Hematopoietic multipotent progenitor cell treated with erythropoietin and hydrocortisone succinate and interleukin-3 and kit ligand, for 17 days (in vitro differentiated cells): Measurements from ENCODE around the gene GSTT4.
"Not testable (repeated sequence)": the region's sequence is repeated elsewhere in the genome, so short reads cannot be mapped to it uniquely, and the experiment has no call there.

Source experiments
- DNase-seq: peaks from one replicate; pipeline ENCODE4 v3.0.0-alpha.2; 2015; ENCODE audit warnings: low spot score

The GSTT4 gene

DNA sequence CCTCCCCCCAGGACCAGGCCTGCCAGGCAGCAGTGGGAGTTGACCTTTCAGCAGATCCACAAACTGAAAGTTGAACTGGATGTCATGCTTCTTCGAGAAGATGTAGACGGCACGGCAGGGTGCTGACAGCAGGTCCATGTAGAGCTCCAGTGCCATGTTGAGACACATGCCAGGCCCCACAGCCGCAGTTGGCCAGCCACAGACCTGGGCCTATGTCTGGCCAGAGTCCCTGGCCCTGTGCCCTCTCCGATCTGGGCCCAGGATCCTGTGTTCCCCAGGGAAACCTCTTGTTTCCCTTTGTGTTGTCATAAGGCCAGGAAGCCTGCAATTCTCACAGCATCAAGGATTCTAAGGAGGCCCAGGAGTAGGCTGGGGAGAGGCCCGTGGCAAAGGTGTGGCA is at the start of gene GSTT4:
GSTT4 (minus strand) TSS at position 253 of the 400 bp plus-strand sequence; CDS start at position 156, 97 bp downstream.
- DNase-seq, result peak; percentile 2

DNA sequence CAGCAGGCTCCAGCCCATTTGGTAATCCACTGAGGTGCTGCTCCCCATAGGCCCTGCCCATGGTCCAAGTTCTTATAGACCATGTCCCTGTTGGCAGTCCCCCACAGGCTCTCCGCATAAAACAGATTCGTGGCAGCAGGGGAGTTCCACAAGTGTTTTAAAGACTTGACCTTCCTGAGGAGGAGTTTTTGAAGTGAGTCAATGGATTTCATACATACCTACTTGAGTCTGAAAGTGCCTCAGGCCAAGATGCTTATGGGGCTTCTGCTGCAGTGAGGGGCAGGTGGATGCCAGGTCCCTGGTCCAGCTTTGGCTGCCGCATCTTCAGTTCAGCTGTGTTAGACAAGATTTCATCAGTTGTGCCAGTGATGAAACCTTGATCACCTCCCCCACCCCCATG is 49.1 kb upstream of the GSTT4 start:
- DNase-seq, result no peak

DNA sequence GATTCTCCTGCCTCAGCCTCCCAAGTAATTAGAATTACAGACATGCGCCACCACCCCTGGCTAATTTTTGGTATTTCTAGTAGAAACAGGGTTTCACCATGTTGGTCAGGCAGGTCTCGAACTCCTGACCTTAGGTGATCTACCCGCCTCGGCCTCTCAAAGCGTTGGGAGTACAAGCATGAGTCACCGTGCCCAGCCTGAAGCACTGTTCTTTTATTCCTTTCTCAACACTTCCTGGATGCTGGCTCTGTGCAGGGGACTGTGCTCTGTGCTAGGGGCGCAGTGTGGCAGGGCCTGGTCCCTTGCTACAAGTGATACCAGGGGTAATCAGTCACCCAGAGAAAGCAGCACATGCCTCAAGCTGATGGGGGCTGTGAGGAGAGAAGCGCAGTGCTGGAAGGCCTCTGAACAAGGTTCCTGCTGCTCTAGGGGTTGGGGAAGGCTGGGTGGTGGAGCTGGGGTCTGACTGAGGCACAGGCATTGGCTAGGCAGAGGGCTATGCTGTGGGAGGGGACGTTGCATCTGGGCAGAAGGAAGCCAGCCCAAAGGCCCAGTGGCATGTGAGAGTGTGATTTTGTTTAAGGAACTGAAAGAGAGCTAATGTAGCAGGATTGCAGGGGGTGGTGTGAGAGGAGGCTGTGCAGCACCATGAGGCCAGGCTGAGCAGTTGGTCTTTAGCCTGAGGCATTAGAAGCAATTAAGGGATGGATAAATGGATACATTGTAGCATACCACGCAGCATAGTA is 48.4 kb upstream of the GSTT4 start:
- no peak for DNase-seq

DNA sequence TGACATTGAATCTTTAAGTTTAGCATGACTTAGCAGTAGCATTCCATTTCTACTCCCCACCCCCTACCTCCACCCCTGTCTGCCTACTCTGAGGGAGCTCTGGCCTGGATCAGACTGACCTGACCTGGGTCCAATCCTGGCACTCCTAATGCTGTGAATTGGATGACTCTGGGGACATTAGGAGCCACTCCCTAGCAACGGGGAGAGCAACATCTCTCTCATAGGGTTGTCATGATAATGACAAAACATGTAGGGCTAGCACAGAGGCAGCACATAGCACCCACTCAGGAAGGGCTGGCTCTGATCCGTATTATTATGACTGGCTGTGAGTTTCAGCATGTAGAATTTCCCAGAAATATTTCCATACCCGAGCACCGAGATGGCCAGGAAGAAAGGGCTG is 46.3 kb upstream of the GSTT4 start:
- DNase-seq, result no peak

DNA sequence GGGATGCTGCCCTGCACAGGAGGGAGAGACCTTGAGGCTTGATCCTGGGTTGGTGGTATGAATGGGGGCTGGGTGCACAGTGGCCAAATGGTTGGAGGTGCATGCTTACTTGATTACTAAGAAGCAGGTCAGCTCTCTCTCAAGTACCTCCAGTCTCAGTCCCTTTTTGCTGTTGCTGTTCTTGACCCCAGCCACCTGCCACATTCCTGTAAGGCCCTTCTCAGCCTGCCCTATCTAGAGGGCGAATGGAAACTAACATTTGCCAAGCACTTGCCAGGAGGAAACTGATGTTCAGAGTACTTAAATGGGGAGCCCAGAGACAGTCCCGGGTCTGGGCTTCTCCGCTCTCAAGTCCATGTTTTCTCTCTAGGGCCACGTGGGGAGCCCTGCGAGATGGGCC is 45.8 kb upstream of the GSTT4 start:
- DNase-seq, result no peak

DNA sequence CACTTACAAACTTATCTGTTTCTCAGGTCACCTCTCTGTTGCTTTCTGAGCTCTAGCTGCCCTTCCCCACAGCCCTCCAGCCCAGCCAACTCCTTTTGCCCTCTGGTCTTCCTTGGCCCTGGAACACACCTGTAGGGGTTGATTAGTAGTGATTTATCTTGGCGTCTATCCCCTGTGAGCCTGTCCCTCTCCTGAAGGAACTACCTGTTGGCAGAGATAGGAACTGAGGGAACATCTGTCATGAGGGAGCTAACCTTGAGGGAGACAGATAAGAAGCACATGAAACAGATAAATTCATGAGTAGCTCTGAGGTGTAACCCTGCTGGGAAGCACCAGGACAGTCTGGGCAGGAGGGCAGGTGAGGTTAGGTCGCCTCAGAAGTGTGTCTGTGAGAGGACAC is 44.7 kb upstream of the GSTT4 start:
- no peak for DNase-seq

DNA sequence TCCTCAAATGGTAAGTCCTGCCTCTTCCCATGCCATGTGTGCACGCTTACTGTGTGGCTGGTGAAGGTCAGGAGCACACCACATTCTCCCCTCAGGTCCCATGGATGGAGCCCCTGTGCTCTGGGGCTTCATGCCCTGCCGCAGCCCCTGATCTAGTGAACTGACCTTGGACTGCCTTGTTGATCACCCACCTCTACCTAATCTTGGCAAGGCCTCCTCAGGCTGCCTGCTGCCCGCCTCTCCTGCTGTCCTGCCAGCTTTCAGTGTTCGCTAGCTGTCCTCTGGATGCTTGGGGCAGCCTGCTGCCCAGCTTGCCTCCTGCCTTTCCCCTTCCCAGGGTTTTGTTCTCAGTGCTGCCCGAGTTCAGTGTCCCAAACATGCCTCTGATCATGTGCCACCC is 44.0 kb upstream of the GSTT4 start:
- no peak for DNase-seq

DNA sequence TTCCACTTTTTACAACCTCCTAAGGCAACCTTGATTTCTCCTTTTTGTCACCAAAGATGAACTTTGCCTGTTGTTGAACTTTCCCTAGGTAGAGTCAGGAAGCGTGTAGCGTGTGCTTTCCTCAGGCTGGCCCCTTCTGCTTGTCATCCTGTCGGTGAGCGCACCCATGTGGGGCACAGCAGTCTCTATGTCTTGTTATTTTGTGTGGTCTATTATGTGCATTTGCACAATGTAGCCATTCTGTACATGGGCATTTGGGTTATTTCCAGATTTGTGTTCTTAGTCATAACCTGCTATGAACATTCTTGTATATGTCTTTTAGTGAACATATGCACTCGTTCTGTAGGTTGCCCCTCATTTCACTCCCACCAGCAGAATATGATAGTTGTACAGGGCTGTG is 40.8 kb upstream of the GSTT4 start:
- no peak for DNase-seq

DNA sequence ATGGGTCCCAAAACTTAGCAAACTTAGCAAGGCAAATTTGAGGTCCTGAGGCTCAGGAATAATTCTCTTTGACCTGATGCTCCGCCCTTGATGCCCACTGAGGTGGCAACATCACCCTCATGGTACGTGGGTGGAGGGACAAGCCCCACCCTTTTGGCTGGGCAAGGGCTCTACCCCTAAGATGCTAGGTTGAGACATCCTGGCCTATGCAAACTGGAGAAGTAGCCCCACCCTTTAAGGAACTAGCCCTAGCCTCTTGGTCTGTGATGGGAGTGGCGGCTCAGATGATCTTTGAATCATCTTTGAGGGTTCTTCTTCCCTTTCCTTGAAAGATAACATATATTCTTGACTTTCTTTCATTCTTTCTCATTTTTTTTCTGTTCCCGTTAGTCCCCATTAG is 38.7 kb upstream of the GSTT4 start:
- DNase-seq, result no peak

DNA sequence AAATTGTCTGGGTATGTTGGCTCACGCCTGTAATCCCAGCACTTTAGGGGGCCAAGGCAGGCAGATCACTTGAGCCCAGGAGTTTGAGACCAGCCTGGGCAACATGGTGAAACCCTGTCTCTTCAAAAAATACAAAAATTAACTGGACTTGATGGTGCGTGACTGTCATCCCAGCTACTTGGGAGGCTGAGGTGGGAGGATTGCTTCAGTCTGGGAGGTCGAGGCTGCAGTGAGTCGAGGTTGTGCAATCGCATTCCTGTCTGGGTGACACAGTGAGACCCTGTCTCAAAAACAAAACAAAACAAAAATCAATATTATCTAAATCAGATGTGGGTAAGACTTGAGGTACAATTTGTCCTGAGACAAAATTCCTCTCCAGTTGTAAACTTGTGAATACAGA is 38.2 kb upstream of the GSTT4 start:
- DNase-seq, result not testable (repeated sequence)

DNA sequence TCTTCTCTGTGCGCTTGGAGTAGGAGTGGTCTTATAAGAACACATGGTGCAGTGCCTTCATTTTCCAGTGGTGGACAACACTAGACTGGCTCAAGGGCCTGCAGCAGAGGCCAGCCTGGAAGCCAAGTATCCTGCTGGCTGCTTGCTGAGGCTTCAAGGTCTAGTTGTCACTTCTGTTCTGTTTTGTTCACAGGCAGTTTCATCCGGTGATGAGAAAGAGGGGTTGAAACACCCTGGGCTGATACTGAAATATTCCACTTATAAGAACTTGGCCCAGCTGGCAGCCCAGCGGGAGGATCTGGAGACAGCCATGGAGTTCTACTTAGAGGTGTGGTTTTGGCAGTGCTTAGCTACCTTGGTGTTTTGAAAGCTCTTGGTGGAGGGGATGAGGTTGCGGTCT is 35.7 kb upstream of the GSTT4 start:
- DNase-seq, result no peak

DNA sequence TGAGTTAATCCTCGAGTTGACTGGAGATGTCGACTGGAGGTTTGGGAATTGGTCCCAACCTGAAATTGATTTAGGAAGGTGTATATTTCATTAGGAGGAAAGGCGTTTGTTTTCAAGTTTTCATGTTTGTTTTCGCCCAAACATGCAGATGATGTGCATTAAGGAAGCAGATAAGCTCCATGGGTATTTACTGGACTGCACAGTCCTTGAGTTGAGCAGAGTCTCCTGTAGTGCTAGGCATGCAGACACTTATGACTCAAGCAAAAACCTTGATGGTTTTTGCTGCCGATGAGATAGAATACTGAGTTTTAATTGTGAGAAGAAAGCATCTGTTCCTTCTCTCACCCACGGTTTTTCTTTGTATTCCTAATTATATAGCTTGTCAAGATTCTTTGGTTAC is 33.8 kb upstream of the GSTT4 start:
- DNase-seq, result no peak

DNA sequence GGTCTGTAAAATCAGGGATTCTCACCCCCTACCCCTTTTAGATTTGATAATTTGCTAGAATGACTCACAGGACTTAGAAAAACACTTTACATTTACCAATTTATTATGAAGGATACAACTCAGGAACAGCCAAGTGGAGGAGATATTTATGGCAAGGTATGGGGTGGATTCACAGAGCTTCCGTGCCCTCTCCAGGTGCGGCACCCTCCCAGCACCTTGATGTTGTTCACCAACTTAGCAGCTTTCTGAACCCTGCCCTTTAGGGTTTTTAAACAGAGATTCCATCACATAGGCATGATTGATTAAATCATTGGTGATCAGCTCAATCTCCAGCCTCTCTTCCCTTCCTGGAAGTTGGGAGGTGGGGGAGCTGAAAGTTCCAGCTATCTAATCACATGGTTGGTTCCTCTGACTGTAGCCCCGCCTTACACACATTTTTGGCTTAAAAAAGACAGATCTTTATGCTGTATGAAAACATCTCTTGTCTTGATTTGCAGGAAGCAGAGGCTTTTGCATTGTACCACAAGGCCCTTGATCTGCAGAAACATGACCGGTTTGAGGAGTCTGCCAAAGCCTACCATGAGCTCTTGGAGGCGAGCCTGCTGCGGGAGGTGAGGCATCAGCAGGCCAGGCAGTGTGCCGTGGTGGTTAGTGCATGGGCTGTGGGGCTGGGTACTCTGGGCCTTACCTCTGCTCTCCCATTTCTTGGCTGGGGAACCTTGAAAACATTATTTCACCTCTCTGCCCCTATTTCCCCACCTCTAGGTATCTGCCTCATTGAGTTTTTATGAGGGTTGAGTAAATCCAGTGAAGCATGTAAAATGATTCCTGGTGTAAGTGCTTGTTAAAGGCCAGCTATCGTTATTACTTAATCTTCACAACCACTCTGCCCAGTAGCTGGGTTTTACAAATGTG is 32.9 kb upstream of the GSTT4 start:
- DNase-seq, result no peak

DNA sequence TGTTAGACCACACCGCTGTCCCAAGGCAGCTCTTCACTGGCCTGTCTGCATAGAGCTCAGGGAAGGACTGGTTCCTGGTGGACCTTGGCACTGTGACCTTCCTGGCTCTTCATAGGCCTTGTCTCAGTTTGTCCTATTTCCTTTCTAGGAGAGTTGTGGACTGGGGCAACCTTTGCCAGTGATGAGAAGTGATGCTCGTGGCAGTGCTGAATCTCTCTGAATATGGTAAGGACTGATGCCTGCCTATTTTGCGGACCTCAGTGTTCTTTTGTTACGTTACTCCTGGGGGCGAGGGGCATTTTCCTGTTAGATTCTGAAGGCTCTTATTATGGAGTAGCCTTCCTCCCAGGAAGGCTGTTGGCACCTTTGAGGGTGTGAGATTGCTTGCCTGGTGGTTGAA is 30.0 kb upstream of the GSTT4 start:
- no peak for DNase-seq

DNA sequence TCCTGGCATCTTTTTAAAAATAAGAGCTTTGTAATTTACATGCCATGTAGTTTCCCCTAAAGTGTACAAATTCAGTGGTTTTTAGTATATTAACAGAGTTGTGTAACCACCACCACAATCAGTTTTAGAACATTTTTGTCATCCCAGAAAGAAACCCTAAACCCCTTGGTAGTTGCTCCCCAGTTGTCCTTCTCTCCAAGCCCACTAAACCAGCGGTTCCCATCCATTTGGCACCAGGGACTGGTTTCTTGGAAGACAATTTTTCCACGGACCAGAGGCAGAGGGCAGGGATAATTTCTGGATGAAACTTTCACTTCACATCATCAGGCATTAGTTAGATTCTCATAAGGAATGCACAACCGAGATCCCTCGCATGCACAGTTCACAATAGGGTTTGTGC is 28.5 kb upstream of the GSTT4 start:
- no peak for DNase-seq

DNA sequence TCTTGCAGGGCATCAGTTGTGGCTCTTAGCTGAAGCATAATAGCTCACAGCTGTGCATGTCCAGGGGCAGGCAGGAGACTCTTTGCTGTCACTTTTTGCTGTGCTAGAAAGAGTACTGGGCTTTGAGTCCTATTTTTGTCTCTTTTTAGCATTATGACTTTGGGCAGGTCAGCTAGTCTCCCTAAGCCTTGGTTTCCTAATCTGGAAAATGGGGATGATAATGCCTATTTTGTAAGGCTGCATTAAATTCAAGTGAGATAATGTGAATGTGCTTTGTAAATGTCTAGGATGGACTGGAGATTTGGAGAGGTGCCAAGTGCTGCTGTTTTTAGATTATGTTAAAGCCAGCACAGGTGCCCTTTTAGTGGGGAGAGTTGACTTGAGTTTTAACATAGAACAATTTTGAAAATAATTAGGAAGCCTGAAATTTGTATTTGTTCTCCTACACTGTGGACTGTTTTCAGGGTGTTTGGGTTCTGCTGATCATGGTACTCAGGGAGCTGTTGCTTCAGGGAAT is 25.0 kb upstream of the GSTT4 start:
- peak; percentile 27 for DNase-seq

DNA sequence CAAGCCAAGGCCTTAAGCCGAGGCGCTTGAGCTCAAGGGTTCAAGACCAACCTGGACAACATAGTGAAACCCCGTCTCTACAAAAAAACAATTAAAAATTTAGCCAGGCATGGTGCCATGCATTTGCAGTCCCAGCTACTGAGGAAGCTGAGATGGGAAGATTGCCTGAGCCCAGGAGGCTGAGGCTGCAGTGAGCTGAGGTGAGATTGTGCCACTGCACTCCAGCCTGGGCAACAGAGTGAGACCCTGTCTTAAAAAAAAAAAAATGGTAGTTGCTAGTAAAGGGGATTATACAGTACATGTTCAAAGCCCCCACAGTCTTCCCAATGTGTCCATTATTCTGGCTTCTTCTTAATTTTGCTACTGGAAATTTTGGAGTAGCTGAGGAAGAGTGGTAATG is 24.1 kb upstream of the GSTT4 start:
- no peak for DNase-seq

DNA sequence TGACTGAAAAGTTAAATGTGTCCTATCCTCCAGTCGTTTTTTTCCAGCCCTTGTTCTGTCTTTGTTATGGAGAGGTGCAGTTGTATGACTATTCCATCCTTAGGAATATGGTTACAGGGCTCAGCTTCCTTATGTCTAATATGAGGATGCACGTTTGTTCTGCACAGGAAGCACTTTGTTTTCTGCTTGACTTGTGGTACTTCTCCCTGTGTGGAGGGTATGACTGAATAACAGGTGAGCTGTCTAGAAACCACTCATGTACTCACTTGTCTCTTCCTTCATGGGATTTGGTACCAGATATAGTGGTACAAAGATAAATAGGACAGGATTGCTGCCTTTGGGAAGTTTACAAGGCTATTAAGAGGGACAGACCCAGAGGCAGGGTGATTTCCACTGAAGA is 23.3 kb upstream of the GSTT4 start:
- no peak for DNase-seq

DNA sequence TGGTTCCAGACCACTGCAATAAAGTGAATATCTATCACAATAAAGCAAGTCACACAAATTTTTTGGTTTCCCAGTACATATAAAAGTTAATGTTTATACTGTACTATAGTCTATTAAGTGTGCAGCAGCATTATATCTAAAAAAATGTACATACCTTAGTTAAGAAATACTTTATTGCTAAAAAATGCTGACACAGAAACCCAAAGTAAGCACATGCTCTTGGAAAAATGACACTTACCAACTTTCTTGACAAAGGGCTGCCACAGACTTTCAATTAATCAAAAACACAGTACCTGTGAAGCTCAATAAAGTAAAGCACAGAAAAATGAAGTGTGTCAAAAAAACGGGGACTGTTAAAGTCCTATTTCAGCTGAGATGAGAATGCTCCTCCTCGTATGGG is 22.7 kb upstream of the GSTT4 start:
- no peak for DNase-seq

DNA sequence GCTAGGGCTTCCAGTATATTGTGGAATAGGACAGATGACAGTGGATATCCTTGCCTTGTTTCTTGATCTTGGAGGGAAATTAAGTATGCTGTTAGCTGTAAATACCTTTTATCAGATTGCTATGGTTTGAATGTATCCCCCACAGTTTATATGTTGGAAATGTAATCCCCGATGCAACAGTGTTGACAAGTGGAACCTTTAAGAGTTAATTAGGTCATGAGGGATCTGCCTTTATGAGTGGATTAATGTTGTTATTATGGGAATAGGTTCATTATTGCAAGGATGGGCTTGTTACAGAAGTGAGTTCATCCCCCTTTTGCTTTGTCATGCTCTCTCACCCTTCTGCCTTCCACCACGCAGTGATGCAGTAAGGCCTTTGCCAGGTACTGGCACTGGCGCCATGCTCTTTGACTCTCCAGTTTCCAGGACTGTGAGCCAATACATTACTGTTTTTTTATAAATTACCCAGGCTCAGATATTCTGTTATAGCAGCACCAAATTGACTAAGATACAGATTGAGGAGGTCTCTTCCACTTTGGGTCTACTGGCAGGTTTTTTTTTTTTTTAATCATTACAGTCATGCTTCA is 22.2 kb upstream of the GSTT4 start:
- no peak for DNase-seq

DNA sequence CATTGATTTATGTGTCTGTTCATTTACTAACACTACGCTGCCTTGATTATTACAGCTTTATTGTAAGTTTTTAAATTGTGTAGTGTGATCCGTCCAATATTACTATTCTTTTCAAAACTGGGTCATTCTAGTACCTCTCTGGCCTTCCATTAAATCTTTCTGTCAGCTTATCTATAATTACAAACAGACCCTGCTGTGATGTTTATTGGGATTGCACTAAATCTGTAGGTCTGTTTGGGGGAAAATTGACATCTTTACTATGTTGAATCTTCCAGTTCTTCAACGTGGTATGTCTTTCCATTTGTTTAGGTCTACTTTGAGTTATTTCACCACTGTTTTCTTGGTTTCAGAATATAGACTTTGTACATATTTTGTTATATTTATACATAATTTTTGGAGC is 21.5 kb upstream of the GSTT4 start:
- no peak for DNase-seq

DNA sequence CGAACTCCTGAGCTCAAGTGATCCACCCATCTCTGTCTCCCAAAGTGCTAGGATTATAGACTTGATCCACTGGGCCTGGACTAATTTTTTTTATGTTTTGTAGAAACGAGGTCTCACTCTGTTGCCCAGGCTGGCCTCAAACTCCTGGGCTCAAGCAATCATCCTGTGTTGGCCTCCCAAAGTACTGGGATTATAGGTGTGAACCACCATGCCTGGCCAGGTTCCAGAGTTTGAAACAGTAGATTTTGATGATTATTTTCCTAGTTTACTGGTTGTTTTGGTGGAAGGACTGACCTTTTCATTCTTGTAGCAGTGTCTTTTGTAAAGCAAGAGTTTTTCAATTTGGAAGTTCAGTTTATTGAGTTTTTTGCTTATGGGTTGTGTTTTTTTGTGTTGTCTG is 20.8 kb upstream of the GSTT4 start:
- no peak for DNase-seq

DNA sequence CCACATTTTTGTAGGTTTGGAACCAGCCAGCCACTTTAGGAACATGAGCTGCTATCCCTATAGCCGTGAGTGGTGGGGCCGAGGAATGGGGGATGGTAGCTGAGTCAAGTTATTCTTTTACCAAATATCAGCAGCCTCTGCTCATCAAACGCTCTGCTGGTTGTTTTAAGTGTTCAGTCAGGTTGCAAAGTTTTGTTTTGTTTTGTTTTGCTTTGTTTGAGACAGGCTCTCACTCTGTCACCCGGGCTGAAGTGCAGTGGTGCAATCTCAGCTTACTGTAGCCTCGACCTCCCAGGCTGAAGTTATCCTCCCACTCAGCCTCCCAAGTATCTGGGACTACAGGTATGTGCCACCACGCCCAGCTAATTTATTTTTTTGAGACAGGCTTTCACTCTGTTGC is 20.2 kb upstream of the GSTT4 start:
- no peak for DNase-seq
